ENCODE measurements around the gene AFAP1.

The AFAP1 gene

GRCh38 chr4:7839856-7840255 lies 99.8 kb downstream of the AFAP1 start:
- no peak for DNase-seq

GRCh38 chr4:7838136-7838782 lies 101.4 kb downstream of the AFAP1 start:
- DNase-seq: no peak

- DNase-seq: no peak
These were observed 102.0 kb downstream of the AFAP1 start for GRCh38 chr4:7837597-7838135.

- DNase-seq: no peak
These were observed 107.6 kb downstream of the AFAP1 start for GRCh38 chr4:7831858-7832730.

- DNase-seq: peak; percentile 47
These were observed 108.3 kb downstream of the AFAP1 start for GRCh38 chr4:7831330-7831729.

GRCh38 chr4:7830747-7831146 lies 108.9 kb downstream of the AFAP1 start:
- no peak for DNase-seq

GRCh38 chr4:7829652-7830580 lies 109.7 kb downstream of the AFAP1 start:
- DNase-seq: no peak

- DNase-seq: no peak
These were observed 110.8 kb downstream of the AFAP1 start for GRCh38 chr4:7828793-7829301.

- peak; percentile 47 for DNase-seq
These were observed 111.5 kb downstream of the AFAP1 start for GRCh38 chr4:7828011-7828720.

- no peak for DNase-seq
These were observed 112.1 kb downstream of the AFAP1 start for GRCh38 chr4:7827566-7827965.

- no peak for DNase-seq
These were observed 112.8 kb downstream of the AFAP1 start for GRCh38 chr4:7826909-7827306.

- no peak for DNase-seq
These were observed 113.3 kb downstream of the AFAP1 start for GRCh38 chr4:7826176-7826908.

- DNase-seq: no peak
These were observed 115.4 kb downstream of the AFAP1 start for GRCh38 chr4:7824218-7824617.

- DNase-seq: no peak
These were observed 116.2 kb downstream of the AFAP1 start for GRCh38 chr4:7823416-7823824.

GRCh38 chr4:7822877-7823276 lies 116.8 kb downstream of the AFAP1 start:
- no peak for DNase-seq

GRCh38 chr4:7822137-7822505 lies 117.5 kb downstream of the AFAP1 start:
- no peak for DNase-seq

- no peak for DNase-seq
These were observed 118.2 kb downstream of the AFAP1 start for GRCh38 chr4:7821245-7822136.

- no peak for DNase-seq
These were observed 119.4 kb downstream of the AFAP1 start for GRCh38 chr4:7820031-7820818.

GRCh38 chr4:7819446-7819845 lies 120.2 kb downstream of the AFAP1 start:
- no peak for DNase-seq

All from stimulated activated CD4-positive, alpha-beta T cell treated with anti-CD3 and anti-CD28 coated beads, Interleukin-1b, Interleukin-23, amount 100 ng/mL, for 48 hours (primary cell).